GM19099 (cell line): ENCODE results near the gene SERF2.
A peak's percentile ranks its signal among the peaks of the same experiment; 100 is the strongest.

Experiments
- POLR2A ChIP-seq: IDR thresholded peaks from 3 replicates; pipeline ENCODE4 v1.6.1; 2011; ENCODE audit warnings: low read depth; ENCODE audit not compliant: insufficient read length; ENCODE audit errors: extremely low read depth

Gene SERF2

DNA sequence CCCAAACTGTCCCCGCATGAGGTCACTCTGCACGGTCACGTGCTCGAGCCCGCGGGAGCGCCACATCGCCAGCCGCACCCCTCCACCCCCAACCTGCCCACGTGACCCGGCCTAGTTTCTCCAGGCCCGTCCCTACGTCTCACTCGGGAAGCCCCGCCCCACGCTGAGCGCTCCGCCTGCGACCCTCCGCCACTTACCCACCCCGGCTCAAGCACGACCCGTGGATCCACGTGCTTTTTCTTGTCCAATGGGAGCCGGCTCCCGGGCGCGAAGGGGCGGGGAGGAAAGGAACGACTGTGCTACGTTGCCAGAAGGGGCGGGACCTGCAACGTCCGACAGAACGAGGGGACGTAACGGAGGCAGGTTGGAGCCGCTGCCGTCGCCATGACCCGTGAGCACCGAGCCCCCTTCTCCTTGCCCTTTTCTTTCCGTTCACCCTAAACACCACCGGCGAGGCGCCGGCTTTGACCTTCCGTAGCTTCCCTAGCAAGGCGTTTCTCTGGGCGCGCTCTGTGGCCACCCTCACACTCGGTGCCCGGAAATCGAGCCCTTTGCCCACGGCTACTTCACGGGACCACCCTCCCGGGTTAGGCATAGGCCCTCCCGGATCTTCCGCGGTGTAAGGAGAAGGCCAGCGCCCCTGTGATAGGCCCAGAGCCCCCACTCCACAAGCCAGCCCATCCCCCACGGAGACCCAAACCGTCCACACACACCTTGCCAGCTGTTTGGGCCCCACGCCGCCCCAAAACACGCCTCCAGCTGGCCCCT, at the start of gene SERF2:
SERF2 (plus strand) TSS at position 328 of the 768 bp plus-strand sequence; CDS start at position 385, 57 bp downstream.
- TF ChIP-seq POLR2A, result peak; percentile 95

GRCh38 chr15:43746245-43746902, 45.7 kb upstream of the SERF2 start, which contains the start of gene PDIA3:
Gene PDIA3 (plus strand): TSS chr15:43746438. CDS start chr15:43746540, 102 bp downstream.
- TF ChIP-seq POLR2A, result peak; percentile 89

DNA sequence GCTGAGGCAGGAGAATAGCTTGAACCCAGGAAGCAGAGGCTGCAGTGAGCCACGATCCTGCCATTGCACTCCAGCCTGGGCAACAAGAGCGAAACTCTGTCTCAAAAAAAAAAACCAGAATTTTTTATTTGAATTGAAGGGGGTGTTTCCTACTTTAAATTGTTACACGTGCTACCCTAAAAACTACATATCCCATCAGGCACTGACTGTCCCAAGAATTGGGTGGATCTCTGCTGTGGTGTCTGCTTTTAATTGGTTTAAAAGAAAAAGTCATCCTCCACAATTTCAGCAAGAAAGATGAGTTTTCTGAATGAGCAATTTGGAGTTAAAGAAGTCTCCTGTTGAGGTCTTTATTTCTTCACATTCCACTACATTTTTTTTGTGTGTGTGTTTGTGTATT, 43.7 kb upstream of the SERF2 start:
- TF ChIP-seq POLR2A, result no peak

DNA sequence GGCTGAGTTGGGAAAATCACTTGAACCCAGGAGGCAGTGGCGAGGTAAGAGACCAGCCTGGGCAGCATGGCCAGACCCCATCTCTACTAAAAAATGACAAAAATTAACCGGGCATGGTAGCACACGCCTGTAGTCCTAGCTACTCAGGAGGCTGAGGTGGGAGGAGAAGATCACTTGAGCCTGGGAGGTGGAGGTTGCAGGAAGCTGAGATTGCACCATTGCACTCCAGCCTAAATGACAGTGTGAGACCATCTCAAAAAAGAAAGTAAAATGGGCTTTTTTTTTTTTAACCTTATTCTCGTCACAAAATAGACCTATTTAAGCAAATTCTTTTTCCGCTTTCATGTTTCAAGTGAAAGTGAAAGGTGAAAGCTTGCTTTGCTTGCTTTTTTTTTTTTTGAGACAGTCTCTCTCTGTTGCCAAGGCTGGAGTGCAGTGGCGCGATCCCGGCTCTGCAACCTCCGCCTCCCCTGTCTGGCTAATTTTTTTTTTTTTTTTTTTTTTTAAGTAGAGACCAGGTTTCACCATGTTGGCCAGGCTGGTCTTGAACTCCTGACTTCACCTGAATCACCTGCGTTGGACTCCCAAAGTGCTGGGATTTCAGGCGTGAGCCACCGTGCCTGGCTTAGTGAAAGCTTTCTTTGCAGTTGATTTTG, 42.3 kb upstream of the SERF2 start:
- TF ChIP-seq POLR2A, result no peak

GRCh38 chr15:43751885-43752284, 40.2 kb upstream of the SERF2 start:
- TF ChIP-seq POLR2A, result no peak

DNA sequence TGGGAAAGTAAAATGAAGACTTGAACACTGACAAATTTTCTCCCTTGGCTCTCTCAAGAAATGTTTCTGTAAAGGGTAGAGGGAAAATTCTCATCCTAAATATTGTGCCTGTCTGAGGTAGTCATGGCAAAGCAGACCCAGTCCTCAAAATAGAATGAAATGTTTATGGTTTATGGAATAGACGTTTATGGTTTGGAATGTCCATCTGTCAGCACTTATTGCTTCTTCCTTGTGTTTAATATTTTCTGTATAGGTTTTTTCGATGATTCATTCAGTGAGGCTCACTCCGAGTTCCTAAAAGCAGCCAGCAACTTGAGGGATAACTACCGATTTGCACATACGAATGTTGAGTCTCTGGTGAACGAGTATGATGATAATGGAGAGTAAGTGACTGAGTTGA, 29.3 kb upstream of the SERF2 start:
- TF ChIP-seq POLR2A, result no peak

DNA sequence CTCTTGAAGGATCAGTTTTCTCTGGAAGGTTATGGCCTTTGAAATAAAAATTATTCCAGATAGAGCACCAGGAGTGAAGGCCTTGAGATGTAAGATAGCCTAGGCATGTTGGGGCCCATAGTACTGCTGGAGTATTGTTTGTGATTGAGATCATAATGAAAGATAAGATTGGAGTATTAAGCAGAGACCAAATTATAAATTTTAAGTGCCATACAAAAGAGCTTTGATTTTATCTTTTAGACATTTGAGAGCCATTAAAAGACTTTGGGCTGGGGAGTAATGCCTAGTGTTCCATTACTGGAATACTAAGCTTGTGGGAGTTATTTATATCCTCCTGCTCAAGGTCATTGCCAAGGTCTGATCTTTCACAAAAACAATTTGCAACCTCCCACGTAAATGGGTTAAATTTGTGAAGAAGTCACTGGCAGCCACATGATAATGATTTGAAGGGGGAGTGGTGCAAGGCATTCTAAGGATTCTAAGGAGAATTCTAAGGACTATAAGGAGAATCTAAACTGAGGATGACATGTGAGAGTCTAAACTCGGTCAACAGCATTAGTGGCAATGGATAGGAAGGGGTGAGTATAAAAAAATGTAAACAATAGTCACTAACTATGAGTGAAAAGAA, 28.2 kb upstream of the SERF2 start:
- TF ChIP-seq POLR2A, result no peak

- no peak for TF ChIP-seq POLR2A
These were observed 22.4 kb upstream of the SERF2 start for GRCh38 chr15:43769584-43770228.

GRCh38 chr15:43771816-43772215, 20.3 kb upstream of the SERF2 start:
- no peak for TF ChIP-seq POLR2A

DNA sequence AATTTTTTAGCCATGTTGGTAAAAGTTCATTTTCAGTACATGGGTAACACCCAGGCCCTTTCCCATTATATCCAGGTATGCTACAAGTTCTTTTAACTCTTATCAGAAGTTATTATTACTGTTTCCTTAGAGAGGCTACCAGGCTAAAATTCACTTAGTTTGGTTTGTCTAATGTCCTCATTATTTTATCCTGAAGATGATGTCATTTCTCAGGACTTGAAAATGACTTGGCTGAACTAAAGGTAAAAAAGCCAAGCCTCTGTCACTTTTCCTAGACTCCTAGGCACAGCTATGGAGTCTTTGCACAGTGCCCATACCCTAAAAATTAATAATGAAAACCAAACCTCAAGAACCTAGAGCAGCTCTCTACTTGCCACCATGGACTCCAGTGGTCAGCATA, 19.5 kb upstream of the SERF2 start:
- TF ChIP-seq POLR2A, result no peak

GRCh38 chr15:43774062-43774461, 18.1 kb upstream of the SERF2 start:
- peak; percentile 25 for TF ChIP-seq POLR2A

DNA sequence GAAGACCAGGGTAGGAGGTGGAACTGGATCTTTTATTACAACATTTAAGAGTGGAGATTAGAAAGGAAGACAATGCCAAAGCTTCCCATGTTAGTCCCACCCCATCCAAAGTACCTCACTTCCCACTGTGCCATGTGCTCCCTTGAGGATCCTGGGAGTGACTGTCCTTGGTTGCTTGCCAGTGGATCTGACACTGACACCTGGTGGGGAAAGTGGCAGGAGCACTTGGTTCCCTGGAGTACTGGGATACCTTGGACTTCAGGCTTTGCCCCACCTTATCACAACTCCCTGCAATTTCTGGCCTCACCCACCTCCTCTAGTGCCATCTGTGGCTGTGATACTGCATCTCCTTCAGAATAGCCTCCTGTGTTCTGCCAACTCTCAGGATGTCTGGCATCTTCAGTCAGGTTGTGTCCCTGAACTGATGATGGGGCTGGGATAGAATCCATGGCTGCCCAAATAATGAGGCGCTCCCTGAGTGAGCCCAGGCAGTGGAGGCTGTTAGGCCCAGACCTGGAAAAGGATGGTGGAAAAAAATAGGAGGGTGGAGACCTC, 16.6 kb upstream of the SERF2 start:
- no peak for TF ChIP-seq POLR2A

DNA sequence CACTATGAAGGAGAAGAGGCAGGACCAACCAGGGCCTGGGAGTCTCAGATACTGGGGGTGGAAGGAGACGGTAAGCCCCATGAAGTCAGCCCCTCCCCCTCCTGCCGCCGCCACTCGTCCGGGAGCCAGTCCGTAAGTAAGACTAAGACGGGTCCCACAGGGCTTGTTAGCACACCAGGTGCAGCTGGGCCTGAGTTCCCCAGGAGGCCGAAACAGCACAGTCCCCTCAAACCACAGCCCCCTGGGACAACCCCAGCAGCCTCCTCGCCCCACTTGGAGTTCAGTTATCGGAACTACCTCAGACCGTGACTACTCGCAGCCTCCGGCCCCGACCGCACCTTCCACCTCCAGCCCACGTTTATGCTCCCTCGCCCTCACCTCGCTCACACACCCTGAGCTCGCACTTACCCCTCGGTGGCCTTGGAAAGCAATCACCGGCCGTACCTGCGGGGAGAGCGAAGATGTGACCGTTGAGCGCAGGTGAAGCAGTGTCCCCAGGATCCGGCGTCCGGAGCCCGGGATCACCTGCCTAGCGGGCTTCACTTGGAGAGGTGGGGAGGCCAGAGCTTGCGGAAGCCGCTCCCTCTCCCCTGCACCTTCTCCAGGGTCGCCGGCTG, 15.9 kb upstream of the SERF2 start:
- peak; percentile 41 for TF ChIP-seq POLR2A

- TF ChIP-seq POLR2A, result no peak
These were observed 15.3 kb upstream of the SERF2 start, which contains the start of gene ELL3 for GRCh38 chr15:43776718-43777266. Gene ELL3 (minus strand): TSS chr15:43776966. CDS start chr15:43776901, 65 bp downstream.
